GM23338 (cell line): ENCODE measurements around the gene F2.

Source experiments
- POLR2AphosphoS5 ChIP-seq: IDR thresholded peaks from 2 replicates; pipeline ENCODE4 v1.6.1; 2016; ENCODE audit warnings: antibody characterized with exemption, low read depth
- TF ChIP-seq, protein P1 (sequence below), 2 experiments: fragments of 200-600 bp in 1 of 2; sonication (generic) in 1 of 2; conservative IDR thresholded peaks; 2 replicates each; pipeline versions ENCODE4 v1.5.1 to v1.6.1; 2016 to 2017; ENCODE audit warnings: antibody characterized with exemption in 2 of 2, low read depth in 2 of 2, mild to moderate bottlenecking in 2 of 2, moderate library complexity in 1 of 2

DNA sequence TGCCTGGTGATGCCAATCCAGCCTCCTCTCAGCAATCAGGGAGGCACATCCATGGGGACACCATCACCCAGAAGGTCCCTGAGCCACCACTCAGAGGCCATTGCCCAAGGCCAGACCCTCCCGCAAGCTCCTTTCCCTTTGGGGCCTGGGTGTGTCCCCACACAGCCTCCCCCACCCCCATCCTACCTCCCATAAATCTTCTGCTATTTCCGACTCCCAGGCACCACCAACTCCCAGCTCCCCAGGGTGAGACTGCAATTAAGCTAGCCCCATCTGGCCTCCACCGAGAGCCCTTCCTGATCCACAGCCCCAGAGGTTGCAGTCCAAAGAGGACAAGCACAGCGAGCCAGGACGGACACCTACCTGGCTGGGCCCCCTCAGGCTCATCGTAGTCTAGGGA, 24.9 kb upstream of the F2 start:
- TF ChIP-seq, protein P1, sequence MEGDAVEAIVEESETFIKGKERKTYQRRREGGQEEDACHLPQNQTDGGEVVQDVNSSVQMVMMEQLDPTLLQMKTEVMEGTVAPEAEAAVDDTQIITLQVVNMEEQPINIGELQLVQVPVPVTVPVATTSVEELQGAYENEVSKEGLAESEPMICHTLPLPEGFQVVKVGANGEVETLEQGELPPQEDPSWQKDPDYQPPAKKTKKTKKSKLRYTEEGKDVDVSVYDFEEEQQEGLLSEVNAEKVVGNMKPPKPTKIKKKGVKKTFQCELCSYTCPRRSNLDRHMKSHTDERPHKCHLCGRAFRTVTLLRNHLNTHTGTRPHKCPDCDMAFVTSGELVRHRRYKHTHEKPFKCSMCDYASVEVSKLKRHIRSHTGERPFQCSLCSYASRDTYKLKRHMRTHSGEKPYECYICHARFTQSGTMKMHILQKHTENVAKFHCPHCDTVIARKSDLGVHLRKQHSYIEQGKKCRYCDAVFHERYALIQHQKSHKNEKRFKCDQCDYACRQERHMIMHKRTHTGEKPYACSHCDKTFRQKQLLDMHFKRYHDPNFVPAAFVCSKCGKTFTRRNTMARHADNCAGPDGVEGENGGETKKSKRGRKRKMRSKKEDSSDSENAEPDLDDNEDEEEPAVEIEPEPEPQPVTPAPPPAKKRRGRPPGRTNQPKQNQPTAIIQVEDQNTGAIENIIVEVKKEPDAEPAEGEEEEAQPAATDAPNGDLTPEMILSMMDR (conservative IDR thresholded peaks at IDR 0.05; ENCODE audit: low read depth in 2 of 2) = no peak
- no peak for TF ChIP-seq POLR2AphosphoS5
